ENCODE data around the gene MYO16.

Gene MYO16

GRCh38 chr13:108621462-108621861 lies 7.9 kb upstream of the MYO16 start:
- Histone ChIP-seq H3K9ac (ENCODE audit: low read depth, low read length) (no peak overlapping the region), H3K9me3 (ENCODE audit: control insufficient read depth, insufficient read depth, low read length) (no peaks in the 10 kb centered on the region), H3K4me3 (ENCODE audit: low read depth, low read length) (no peak overlapping the region), H3K4me1 (ENCODE audit: control insufficient read depth, insufficient read depth, low read length) (peaks cover 21% of the 10 kb centered on the region), H3K27ac (ENCODE audit: low read depth, low read length) (no peak overlapping the region), H3K27me3 (ENCODE audit: control insufficient read depth, insufficient read depth, low read length) (no peaks in the 10 kb centered on the region), H3K36me3 (ENCODE audit: control insufficient read depth, insufficient read depth, low read length) (no peaks in the 10 kb centered on the region)

GRCh38 chr13:108624108-108624507 lies 5.3 kb upstream of the MYO16 start:
- Histone ChIP-seq H3K27ac (ENCODE audit: low read depth, low read length) (no peak overlapping the region), H3K9me3 (ENCODE audit: control insufficient read depth, insufficient read depth, low read length) (no peaks in the 10 kb centered on the region), H3K27me3 (ENCODE audit: control insufficient read depth, insufficient read depth, low read length) (no peaks in the 10 kb centered on the region), H3K36me3 (ENCODE audit: control insufficient read depth, insufficient read depth, low read length) (no peaks in the 10 kb centered on the region), H3K4me1 (ENCODE audit: control insufficient read depth, insufficient read depth, low read length) (no peaks in the 10 kb centered on the region), H3K4me3 (ENCODE audit: low read depth, low read length) (no peak overlapping the region), H3K9ac (ENCODE audit: low read depth, low read length) (no peak overlapping the region)

- no peak overlapping the region for H3K4me3 ChIP-seq (ENCODE audit: low read depth, low read length)
- H3K9ac ChIP-seq (ENCODE audit: low read depth, low read length): no peak overlapping the region
- H3K27me3 ChIP-seq (ENCODE audit: control insufficient read depth, insufficient read depth, low read length): no peaks in the 10 kb centered on the region
- no peaks in the 10 kb centered on the region for H3K9me3 ChIP-seq (ENCODE audit: control insufficient read depth, insufficient read depth, low read length)
- H3K4me1 ChIP-seq (ENCODE audit: control insufficient read depth, insufficient read depth, low read length): no peaks in the 10 kb centered on the region
- H3K36me3 ChIP-seq (ENCODE audit: control insufficient read depth, insufficient read depth, low read length): no peaks in the 10 kb centered on the region
- no peak overlapping the region for H3K27ac ChIP-seq (ENCODE audit: low read depth, low read length)
These were observed 4.4 kb upstream of the MYO16 start for GRCh38 chr13:108624979-108625378.

- H3K27ac ChIP-seq (ENCODE audit: low read depth, low read length): no peak overlapping the region
- no peaks in the 10 kb centered on the region for H3K27me3 ChIP-seq (ENCODE audit: control insufficient read depth, insufficient read depth, low read length)
- no peak overlapping the region for H3K9ac ChIP-seq (ENCODE audit: low read depth, low read length)
- no peaks in the 10 kb centered on the region for H3K36me3 ChIP-seq (ENCODE audit: control insufficient read depth, insufficient read depth, low read length)
- no peak overlapping the region for H3K4me3 ChIP-seq (ENCODE audit: low read depth, low read length)
- H3K4me1 ChIP-seq (ENCODE audit: control insufficient read depth, insufficient read depth, low read length): no peaks in the 10 kb centered on the region
- H3K9me3 ChIP-seq (ENCODE audit: control insufficient read depth, insufficient read depth, low read length): no peaks in the 10 kb centered on the region
These were observed 577 bp downstream of the MYO16 start for GRCh38 chr13:108629988-108630387.

GRCh38 chr13:108632649-108633167 lies 3.3 kb downstream of the MYO16 start:
- Histone ChIP-seq H3K36me3 (ENCODE audit: control insufficient read depth, insufficient read depth, low read length) (no peaks in the 10 kb centered on the region), H3K27ac (ENCODE audit: low read depth, low read length) (no peak overlapping the region), H3K4me3 (ENCODE audit: low read depth, low read length) (no peak overlapping the region), H3K9me3 (ENCODE audit: control insufficient read depth, insufficient read depth, low read length) (no peaks in the 10 kb centered on the region), H3K9ac (ENCODE audit: low read depth, low read length) (no peak overlapping the region), H3K27me3 (ENCODE audit: control insufficient read depth, insufficient read depth, low read length) (no peaks in the 10 kb centered on the region), H3K4me1 (ENCODE audit: control insufficient read depth, insufficient read depth, low read length) (no peaks in the 10 kb centered on the region)

- Histone ChIP-seq H3K9me3 (ENCODE audit: control insufficient read depth, insufficient read depth, low read length) (no peaks in the 10 kb centered on the region), H3K4me3 (ENCODE audit: low read depth, low read length) (no peak overlapping the region), H3K27me3 (ENCODE audit: control insufficient read depth, insufficient read depth, low read length) (no peaks in the 10 kb centered on the region), H3K27ac (ENCODE audit: low read depth, low read length) (no peak overlapping the region), H3K9ac (ENCODE audit: low read depth, low read length) (no peak overlapping the region), H3K36me3 (ENCODE audit: control insufficient read depth, insufficient read depth, low read length) (no peaks in the 10 kb centered on the region), H3K4me1 (ENCODE audit: control insufficient read depth, insufficient read depth, low read length) (no peaks in the 10 kb centered on the region)
These were observed 9.5 kb downstream of the MYO16 start for GRCh38 chr13:108638901-108639300.

GRCh38 chr13:108643646-108644353 lies 14.4 kb downstream of the MYO16 start:
- H3K27me3 ChIP-seq (ENCODE audit: control insufficient read depth, insufficient read depth, low read length): no peaks in the 10 kb centered on the region
- H3K9me3 ChIP-seq (ENCODE audit: control insufficient read depth, insufficient read depth, low read length): no peaks in the 10 kb centered on the region
- no peak overlapping the region for H3K27ac ChIP-seq (ENCODE audit: low read depth, low read length)
- no peak overlapping the region for H3K4me3 ChIP-seq (ENCODE audit: low read depth, low read length)
- H3K9ac ChIP-seq (ENCODE audit: low read depth, low read length): no peak overlapping the region
- H3K4me1 ChIP-seq (ENCODE audit: control insufficient read depth, insufficient read depth, low read length): no peaks in the 10 kb centered on the region
- H3K36me3 ChIP-seq (ENCODE audit: control insufficient read depth, insufficient read depth, low read length): no peaks in the 10 kb centered on the region

GRCh38 chr13:108645376-108645775 lies 16.0 kb downstream of the MYO16 start:
- Histone ChIP-seq H3K36me3 (ENCODE audit: control insufficient read depth, insufficient read depth, low read length) (no peaks in the 10 kb centered on the region), H3K9me3 (ENCODE audit: control insufficient read depth, insufficient read depth, low read length) (no peaks in the 10 kb centered on the region), H3K27me3 (ENCODE audit: control insufficient read depth, insufficient read depth, low read length) (no peaks in the 10 kb centered on the region), H3K27ac (ENCODE audit: low read depth, low read length) (no peak overlapping the region), H3K4me1 (ENCODE audit: control insufficient read depth, insufficient read depth, low read length) (no peaks in the 10 kb centered on the region), H3K9ac (ENCODE audit: low read depth, low read length) (no peak overlapping the region), H3K4me3 (ENCODE audit: low read depth, low read length) (no peak overlapping the region)

- no peak overlapping the region for H3K9ac ChIP-seq (ENCODE audit: low read depth, low read length)
- H3K27ac ChIP-seq (ENCODE audit: low read depth, low read length): no peak overlapping the region
- H3K4me1 ChIP-seq (ENCODE audit: control insufficient read depth, insufficient read depth, low read length): no peaks in the 10 kb centered on the region
- no peaks in the 10 kb centered on the region for H3K36me3 ChIP-seq (ENCODE audit: control insufficient read depth, insufficient read depth, low read length)
- H3K9me3 ChIP-seq (ENCODE audit: control insufficient read depth, insufficient read depth, low read length): no peaks in the 10 kb centered on the region
- no peak overlapping the region for H3K4me3 ChIP-seq (ENCODE audit: low read depth, low read length)
- H3K27me3 ChIP-seq (ENCODE audit: control insufficient read depth, insufficient read depth, low read length): no peaks in the 10 kb centered on the region
These were observed 20.9 kb downstream of the MYO16 start for GRCh38 chr13:108650271-108650670.

- Histone ChIP-seq H3K27ac (ENCODE audit: low read depth, low read length) (no peak overlapping the region), H3K9ac (ENCODE audit: low read depth, low read length) (no peak overlapping the region), H3K9me3 (ENCODE audit: control insufficient read depth, insufficient read depth, low read length) (no peaks in the 10 kb centered on the region), H3K4me3 (ENCODE audit: low read depth, low read length) (no peak overlapping the region), H3K4me1 (ENCODE audit: control insufficient read depth, insufficient read depth, low read length) (no peaks in the 10 kb centered on the region), H3K36me3 (ENCODE audit: control insufficient read depth, insufficient read depth, low read length) (no peaks in the 10 kb centered on the region), H3K27me3 (ENCODE audit: control insufficient read depth, insufficient read depth, low read length) (no peaks in the 10 kb centered on the region)
These were observed 27.3 kb downstream of the MYO16 start for GRCh38 chr13:108656742-108657141.

GRCh38 chr13:108657519-108657918 lies 28.1 kb downstream of the MYO16 start:
- Histone ChIP-seq H3K4me3 (ENCODE audit: low read depth, low read length) (no peak overlapping the region), H3K27ac (ENCODE audit: low read depth, low read length) (no peak overlapping the region), H3K27me3 (ENCODE audit: control insufficient read depth, insufficient read depth, low read length) (no peaks in the 10 kb centered on the region), H3K4me1 (ENCODE audit: control insufficient read depth, insufficient read depth, low read length) (no peaks in the 10 kb centered on the region), H3K36me3 (ENCODE audit: control insufficient read depth, insufficient read depth, low read length) (no peaks in the 10 kb centered on the region), H3K9me3 (ENCODE audit: control insufficient read depth, insufficient read depth, low read length) (no peaks in the 10 kb centered on the region), H3K9ac (ENCODE audit: low read depth, low read length) (no peak overlapping the region)
